Uterus (tissue), 4 donors: Measurements from ENCODE around the gene RHEX. TPM values are rescaled to one million over a fixed set of nuclear protein-coding genes. Genes with fewer than 3 reads are reported as not detected.
A peak's percentile ranks its signal among the peaks of the same experiment; 100 is the strongest.
"Not testable (repeated sequence)": the region's sequence is repeated elsewhere in the genome, so short reads cannot be mapped to it uniquely, and the experiment has no call there.

Source experiments
- DNase-seq, 2 donors: peaks; one replicate each; pipeline ENCODE4 v3.0.0-alpha.2; 2019 to 2020
- H3K27ac ChIP-seq, 2 donors: fragments of 200-600 bp; sonication (generic); 1 replicate in 1 of 2; 2 replicates in 1 of 2; pipeline ENCODE4 v1.5.1; 2016 to 2018
- H3K27me3 ChIP-seq, 2 donors: fragments of 200-600 bp; sonication (generic); one replicate each; pipeline ENCODE4 v1.5.1; 2018 to 2019; ENCODE audit warnings: control low read depth in 1 of 2
- H3K36me3 ChIP-seq, 2 donors: fragments of 200-600 bp; sonication (generic); one replicate each; pipeline ENCODE4 v1.5.1; 2019; ENCODE audit warnings: control low read depth in 1 of 2
- H3K4me1 ChIP-seq, 2 donors: fragments of 200-600 bp; sonication (generic); one replicate each; pipeline ENCODE4 v1.5.1; 2018 to 2019; ENCODE audit warnings: control low read depth in 1 of 2
- H3K4me3 ChIP-seq, 2 donors: fragments of 200-600 bp; sonication (generic); 1 replicate in 1 of 2; 2 replicates in 1 of 2; pipeline ENCODE4 v1.5.1; 2018 to 2019; ENCODE audit warnings: mild to moderate bottlenecking in 1 of 2
- H3K9me3 ChIP-seq, 2 donors: fragments of 200-600 bp; sonication (generic); one replicate each; pipeline ENCODE4 v1.5.1; 2019; ENCODE audit warnings: control low read depth in 1 of 2
- CTCF ChIP-seq, 4 experiments: fragments of 200-600 bp in 2 of 4; fragments of 450-650 bp in 2 of 4; sonication (generic) in 2 of 4; IDR thresholded peaks; one replicate each; pipeline ENCODE4 v1.5.1; 2016 to 2019; ENCODE audit warnings: antibody characterized with exemption in 4 of 4, mild to moderate bottlenecking in 2 of 4, moderate library complexity in 1 of 4
- POLR2A ChIP-seq, 2 donors: fragments of 450-650 bp; IDR thresholded peaks; one replicate each; pipeline ENCODE4 v1.6.1; 2016; ENCODE audit warnings: antibody characterized with exemption in 2 of 2, mild to moderate bottlenecking in 1 of 2, moderate library complexity in 1 of 2
- intact Hi-C: fragments of 100-400 bp; cut with DNase I; formaldehyde crosslinking; loops from one replicate; pipeline ENCODE4 v1.15.1; 2023; ENCODE audit warnings: low total_unique reads
- total RNA-seq, 4 donors: library from RNA; depleted of rRNA in 3 of 4; stranded (reverse); fragments of >200 nt in 3 of 4; gene quantifications; one replicate each; pipeline versions ENCODE4 v1.1.0 to v1.2.4, GENCODE V29; 2014 to 2023
- donor health status: DM: yes; HTN: yes; CAD: no.

The RHEX gene
- total RNA-seq, 4 donors from 2014 or later, result 3.6 to 6.4 (median 5.6) TPM; not detected in 1

GRCh38 chr1:206058289-206058926 lies 5.4 kb downstream of the RHEX start:
- intact Hi-C loops, H3K36me3 ChIP-seq, H3K9me3 ChIP-seq, H3K4me3 ChIP-seq, H3K27ac ChIP-seq, H3K4me1 ChIP-seq, DNase-seq, H3K27me3 ChIP-seq: not testable (repeated sequence)

- Histone ChIP-seq H3K4me3 (no peak overlapping the region), H3K36me3 (no peaks in the 10 kb centered on the region), H3K4me1 (peaks cover 0 to 4% of the 10 kb centered on the region in 2 donors), H3K27me3 (no peaks in the 10 kb centered on the region), H3K27ac (no peak overlapping the region), H3K9me3 (no peaks in the 10 kb centered on the region)
- no peak for DNase-seq
- TF ChIP-seq POLR2A (IDR thresholded peaks at IDR 0.05), result no peak
- no peak for TF ChIP-seq CTCF (IDR thresholded peaks at IDR 0.05)
- intact Hi-C loops, result no loop called here
Observed at GRCh38 chr1:206058927-206059292, 5.9 kb downstream of the RHEX start.

- Histone ChIP-seq H3K27me3 (no peaks in the 10 kb centered on the region), H3K4me3 (no peak overlapping the region), H3K9me3 (no peaks in the 10 kb centered on the region), H3K27ac (no peak overlapping the region), H3K4me1 (peaks cover 0 to 4% of the 10 kb centered on the region in 2 donors), H3K36me3 (no peaks in the 10 kb centered on the region)
- intact Hi-C loops, result no loop called here
- TF ChIP-seq POLR2A (IDR thresholded peaks at IDR 0.05) (no peak), CTCF (IDR thresholded peaks at IDR 0.05) (no peak)
- DNase-seq, result no peak
Observed at GRCh38 chr1:206059355-206059915, 6.5 kb downstream of the RHEX start.

GRCh38 chr1:206060844-206061243 lies 7.9 kb downstream of the RHEX start:
- H3K36me3 ChIP-seq, result no peaks in the 10 kb centered on the region
- H3K4me3 ChIP-seq, result no peak overlapping the region
- DNase-seq, result no peak
- no peak overlapping the region for H3K27ac ChIP-seq
- no peaks in the 10 kb centered on the region for H3K27me3 ChIP-seq
- TF ChIP-seq CTCF (IDR thresholded peaks at IDR 0.05), result no peak
- no peak for TF ChIP-seq POLR2A (IDR thresholded peaks at IDR 0.05)
- H3K4me1 ChIP-seq, result peaks cover 0 to 4% of the 10 kb centered on the region in 2 donors
- intact Hi-C loops, result no loop called here
- no peaks in the 10 kb centered on the region for H3K9me3 ChIP-seq

- peak; percentile 29 to 43 for DNase-seq
Observed at GRCh38 chr1:206062464-206062863, 9.5 kb downstream of the RHEX start.

GRCh38 chr1:206064001-206064400 lies 11.0 kb downstream of the RHEX start:
- H3K27me3 ChIP-seq, H3K27ac ChIP-seq, H3K4me3 ChIP-seq, DNase-seq, H3K36me3 ChIP-seq, intact Hi-C loops, H3K4me1 ChIP-seq, H3K9me3 ChIP-seq: not testable (repeated sequence)

More at GRCh38 chr1:206062464-206062863, 9.5 kb downstream of the RHEX start:
- Histone ChIP-seq H3K27ac (no peak overlapping the region), H3K4me3 (no peak overlapping the region), H3K9me3 (no peaks in the 10 kb centered on the region), H3K27me3 (no peaks in the 10 kb centered on the region), H3K36me3 (no peaks in the 10 kb centered on the region), H3K4me1 (peaks cover 0 to 4% of the 10 kb centered on the region in 2 donors)
- intact Hi-C loops, result no loop called here
- TF ChIP-seq CTCF (IDR thresholded peaks at IDR 0.05) (no peak), POLR2A (IDR thresholded peaks at IDR 0.05) (no peak)

- H3K4me3 ChIP-seq, H3K4me1 ChIP-seq, H3K27me3 ChIP-seq, intact Hi-C loops, H3K36me3 ChIP-seq, DNase-seq, H3K27ac ChIP-seq, H3K9me3 ChIP-seq: not testable (repeated sequence)
Observed at GRCh38 chr1:206064501-206064900, 11.5 kb downstream of the RHEX start.
